ENCODE data around the gene TMEM115. TPM values are rescaled to one million over a fixed set of nuclear protein-coding genes. Genes with fewer than 3 reads are reported as not detected.

The TMEM115 gene
- total and polyA plus RNA-seq, 2 of the 13 experiments (the other 11 are each of a cell fraction or from before 2014, with no cell fraction given) = 22.1 to 30.7 TPM

DNA sequence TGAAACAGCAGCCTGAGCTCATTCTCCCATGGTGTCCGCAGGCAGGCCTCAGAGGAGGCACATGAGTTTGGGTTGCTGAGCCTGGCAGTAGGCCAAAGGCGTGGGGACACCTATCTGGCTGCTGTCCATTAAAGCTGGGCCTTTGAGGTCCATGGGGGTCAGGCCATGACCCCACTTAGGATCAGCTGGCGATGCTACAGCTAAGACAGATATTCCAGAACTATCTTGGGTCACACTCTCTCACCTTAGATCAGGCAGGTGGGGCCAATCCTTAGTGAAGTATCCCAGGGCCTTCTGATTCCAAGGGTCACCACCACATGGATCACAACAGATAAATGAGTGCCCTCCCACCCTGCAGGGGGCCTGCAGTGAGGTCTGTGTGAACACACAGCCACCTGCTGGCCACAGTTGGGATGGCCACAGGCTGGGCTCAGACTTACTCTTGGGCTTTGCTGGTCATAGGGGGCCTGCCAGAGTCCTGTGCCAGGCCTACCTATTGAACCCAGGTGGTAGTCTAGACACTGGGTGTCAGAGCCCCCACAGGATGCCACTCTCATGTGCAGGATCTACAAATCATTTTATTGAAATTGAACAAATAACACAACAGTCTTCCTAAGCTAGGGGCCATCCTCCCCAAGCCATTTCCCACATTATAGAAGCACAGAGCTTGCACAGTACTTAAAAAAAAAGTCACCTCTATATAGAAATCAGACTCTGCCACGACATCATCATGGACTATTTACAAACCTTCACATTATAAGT lies 34.8 kb downstream of the TMEM115 start (continued):
- peak; percentile 62; the same call in 1 of the 2 replicates for TF ChIP-seq SP5 (CRISPR knock-in tag; IDR thresholded peaks at IDR 0.05; ENCODE audit: borderline replicate concordance, low read depth)
- no peak for TF ChIP-seq KMT2A (CRISPR knock-in tag; IDR thresholded peaks at IDR 0.05)
- TF ChIP-seq, protein P1, sequence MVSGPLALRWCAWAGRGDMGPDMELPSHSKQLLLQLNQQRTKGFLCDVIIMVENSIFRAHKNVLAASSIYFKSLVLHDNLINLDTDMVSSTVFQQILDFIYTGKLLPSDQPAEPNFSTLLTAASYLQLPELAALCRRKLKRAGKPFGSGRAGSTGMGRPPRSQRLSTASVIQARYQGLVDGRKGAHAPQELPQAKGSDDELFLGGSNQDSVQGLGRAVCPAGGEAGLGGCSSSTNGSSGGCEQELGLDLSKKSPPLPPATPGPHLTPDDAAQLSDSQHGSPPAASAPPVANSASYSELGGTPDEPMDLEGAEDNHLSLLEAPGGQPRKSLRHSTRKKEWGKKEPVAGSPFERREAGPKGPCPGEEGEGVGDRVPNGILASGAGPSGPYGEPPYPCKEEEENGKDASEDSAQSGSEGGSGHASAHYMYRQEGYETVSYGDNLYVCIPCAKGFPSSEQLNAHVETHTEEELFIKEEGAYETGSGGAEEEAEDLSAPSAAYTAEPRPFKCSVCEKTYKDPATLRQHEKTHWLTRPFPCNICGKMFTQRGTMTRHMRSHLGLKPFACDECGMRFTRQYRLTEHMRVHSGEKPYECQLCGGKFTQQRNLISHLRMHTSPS (CRISPR knock-in tag; IDR thresholded peaks at IDR 0.05; ENCODE audit: low read depth) = no peak
- TF ChIP-seq ZFP41 (CRISPR knock-in tag; IDR thresholded peaks at IDR 0.05; ENCODE audit: borderline replicate concordance) = no peak
- TF ChIP-seq ZNF143 (CRISPR knock-in tag; IDR thresholded peaks at IDR 0.05) = peak; percentile 60; the same call in 1 of the 2 replicates
- TF ChIP-seq, protein P2, sequence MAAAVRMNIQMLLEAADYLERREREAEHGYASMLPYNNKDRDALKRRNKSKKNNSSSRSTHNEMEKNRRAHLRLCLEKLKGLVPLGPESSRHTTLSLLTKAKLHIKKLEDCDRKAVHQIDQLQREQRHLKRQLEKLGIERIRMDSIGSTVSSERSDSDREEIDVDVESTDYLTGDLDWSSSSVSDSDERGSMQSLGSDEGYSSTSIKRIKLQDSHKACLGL (CRISPR knock-in tag; IDR thresholded peaks at IDR 0.05) = no peak
- TF ChIP-seq TBX3 (IDR thresholded peaks at IDR 0.05; ENCODE audit: borderline replicate concordance) = no peak
- TF ChIP-seq, protein P3, sequence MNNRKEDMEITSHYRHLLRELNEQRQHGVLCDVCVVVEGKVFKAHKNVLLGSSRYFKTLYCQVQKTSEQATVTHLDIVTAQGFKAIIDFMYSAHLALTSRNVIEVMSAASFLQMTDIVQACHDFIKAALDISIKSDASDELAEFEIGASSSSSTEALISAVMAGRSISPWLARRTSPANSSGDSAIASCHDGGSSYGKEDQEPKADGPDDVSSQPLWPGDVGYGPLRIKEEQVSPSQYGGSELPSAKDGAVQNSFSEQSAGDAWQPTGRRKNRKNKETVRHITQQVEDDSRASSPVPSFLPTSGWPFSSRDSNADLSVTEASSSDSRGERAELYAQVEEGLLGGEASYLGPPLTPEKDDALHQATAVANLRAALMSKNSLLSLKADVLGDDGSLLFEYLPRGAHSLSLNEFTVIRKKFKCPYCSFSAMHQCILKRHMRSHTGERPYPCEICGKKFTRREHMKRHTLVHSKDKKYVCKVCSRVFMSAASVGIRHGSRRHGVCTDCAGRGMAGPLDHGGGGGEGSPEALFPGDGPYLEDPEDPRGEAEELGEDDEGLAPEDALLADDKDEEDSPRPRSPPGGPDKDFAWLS (CRISPR knock-in tag; IDR thresholded peaks at IDR 0.05; ENCODE audit: borderline replicate concordance) = no peak
- TF ChIP-seq, protein P4, sequence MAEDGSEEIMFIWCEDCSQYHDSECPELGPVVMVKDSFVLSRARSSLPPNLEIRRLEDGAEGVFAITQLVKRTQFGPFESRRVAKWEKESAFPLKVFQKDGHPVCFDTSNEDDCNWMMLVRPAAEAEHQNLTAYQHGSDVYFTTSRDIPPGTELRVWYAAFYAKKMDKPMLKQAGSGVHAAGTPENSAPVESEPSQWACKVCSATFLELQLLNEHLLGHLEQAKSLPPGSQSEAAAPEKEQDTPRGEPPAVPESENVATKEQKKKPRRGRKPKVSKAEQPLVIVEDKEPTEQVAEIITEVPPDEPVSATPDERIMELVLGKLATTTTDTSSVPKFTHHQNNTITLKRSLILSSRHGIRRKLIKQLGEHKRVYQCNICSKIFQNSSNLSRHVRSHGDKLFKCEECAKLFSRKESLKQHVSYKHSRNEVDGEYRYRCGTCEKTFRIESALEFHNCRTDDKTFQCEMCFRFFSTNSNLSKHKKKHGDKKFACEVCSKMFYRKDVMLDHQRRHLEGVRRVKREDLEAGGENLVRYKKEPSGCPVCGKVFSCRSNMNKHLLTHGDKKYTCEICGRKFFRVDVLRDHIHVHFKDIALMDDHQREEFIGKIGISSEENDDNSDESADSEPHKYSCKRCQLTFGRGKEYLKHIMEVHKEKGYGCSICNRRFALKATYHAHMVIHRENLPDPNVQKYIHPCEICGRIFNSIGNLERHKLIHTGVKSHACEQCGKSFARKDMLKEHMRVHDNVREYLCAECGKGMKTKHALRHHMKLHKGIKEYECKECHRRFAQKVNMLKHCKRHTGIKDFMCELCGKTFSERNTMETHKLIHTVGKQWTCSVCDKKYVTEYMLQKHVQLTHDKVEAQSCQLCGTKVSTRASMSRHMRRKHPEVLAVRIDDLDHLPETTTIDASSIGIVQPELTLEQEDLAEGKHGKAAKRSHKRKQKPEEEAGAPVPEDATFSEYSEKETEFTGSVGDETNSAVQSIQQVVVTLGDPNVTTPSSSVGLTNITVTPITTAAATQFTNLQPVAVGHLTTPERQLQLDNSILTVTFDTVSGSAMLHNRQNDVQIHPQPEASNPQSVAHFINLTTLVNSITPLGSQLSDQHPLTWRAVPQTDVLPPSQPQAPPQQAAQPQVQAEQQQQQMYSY (CRISPR knock-in tag; IDR thresholded peaks at IDR 0.05) = no peak
- no peak for TF ChIP-seq ZNF296 (CRISPR knock-in tag; conservative IDR thresholded peaks at IDR 0.05)
- TF ChIP-seq ZNF589 (CRISPR knock-in tag; conservative IDR thresholded peaks at IDR 0.05) = no peak
- TF ChIP-seq, protein P5, sequence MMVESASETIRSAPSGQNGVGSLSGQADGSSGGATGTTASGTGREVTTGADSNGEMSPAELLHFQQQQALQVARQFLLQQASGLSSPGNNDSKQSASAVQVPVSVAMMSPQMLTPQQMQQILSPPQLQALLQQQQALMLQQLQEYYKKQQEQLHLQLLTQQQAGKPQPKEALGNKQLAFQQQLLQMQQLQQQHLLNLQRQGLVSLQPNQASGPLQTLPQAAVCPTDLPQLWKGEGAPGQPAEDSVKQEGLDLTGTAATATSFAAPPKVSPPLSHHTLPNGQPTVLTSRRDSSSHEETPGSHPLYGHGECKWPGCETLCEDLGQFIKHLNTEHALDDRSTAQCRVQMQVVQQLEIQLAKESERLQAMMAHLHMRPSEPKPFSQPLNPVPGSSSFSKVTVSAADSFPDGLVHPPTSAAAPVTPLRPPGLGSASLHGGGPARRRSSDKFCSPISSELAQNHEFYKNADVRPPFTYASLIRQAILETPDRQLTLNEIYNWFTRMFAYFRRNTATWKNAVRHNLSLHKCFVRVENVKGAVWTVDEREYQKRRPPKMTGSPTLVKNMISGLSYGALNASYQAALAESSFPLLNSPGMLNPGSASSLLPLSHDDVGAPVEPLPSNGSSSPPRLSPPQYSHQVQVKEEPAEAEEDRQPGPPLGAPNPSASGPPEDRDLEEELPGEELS (CRISPR knock-in tag; IDR thresholded peaks at IDR 0.05) = 0 out of 2 replicates have a peak, but pooled peaks have one; percentile 35
- no peak for TF ChIP-seq HCFC1 (IDR thresholded peaks at IDR 0.05; ENCODE audit: low read depth, low read length)
- peak; percentile 25; the same call in 1 of the 2 replicates for TF ChIP-seq TARDBP (CRISPR knock-in tag; IDR thresholded peaks at IDR 0.05)
- no peak for TF ChIP-seq ZNF660 (CRISPR knock-in tag; IDR thresholded peaks at IDR 0.05; ENCODE audit: borderline replicate concordance, low read depth)
- TF ChIP-seq IKZF4 (CRISPR knock-in tag; IDR thresholded peaks at IDR 0.05; ENCODE audit: borderline replicate concordance, low read depth, not compliant biosample characterization) = no peak
- no peak for TF ChIP-seq SP1 (IDR thresholded peaks at IDR 0.05)
- TF ChIP-seq SP1 (CRISPR knock-in tag; IDR thresholded peaks at IDR 0.05) = peak; percentile 40; the same call in 1 of the 2 replicates

All from HepG2 (cell line).